GM23248 (cell line): ENCODE results near the gene FOLR1.

Source experiments
- EZH2 ChIP-seq: fragments of 200-600 bp; sonication (generic); IDR thresholded peaks from 2 replicates; pipeline ENCODE4 v1.6.1; 2018; ENCODE audit warnings: antibody characterized with exemption, mild to moderate bottlenecking; ENCODE audit not compliant: insufficient read depth, poor library complexity, severe bottlenecking
- EZH2phosphoT487 ChIP-seq: fragments of 200-600 bp; sonication (generic); IDR thresholded peaks from 2 replicates; pipeline ENCODE4 v1.6.1; 2018; ENCODE audit warnings: antibody characterized with exemption, moderate library complexity, mild to moderate bottlenecking, low read depth; ENCODE audit not compliant: insufficient read depth

- TF ChIP-seq EZH2: no peak
- TF ChIP-seq EZH2phosphoT487: no peak
Measured at GRCh38 chr11:72229336-72229924, 37.5 kb downstream of the FOLR1 start.
